NCI-H2081 treated with DMSO at 0.1 percent for 48 hours (cell line): ENCODE data around the gene TRIM14.
"Not testable (repeated sequence)": the region's sequence is repeated elsewhere in the genome, so short reads cannot be mapped to it uniquely, and the experiment has no call there.

Source experiments
- DNase-seq: peaks from one replicate; lab custom pipeline; 2025; lab: John Stamatoyannopoulos, UW

The TRIM14 gene

DNA sequence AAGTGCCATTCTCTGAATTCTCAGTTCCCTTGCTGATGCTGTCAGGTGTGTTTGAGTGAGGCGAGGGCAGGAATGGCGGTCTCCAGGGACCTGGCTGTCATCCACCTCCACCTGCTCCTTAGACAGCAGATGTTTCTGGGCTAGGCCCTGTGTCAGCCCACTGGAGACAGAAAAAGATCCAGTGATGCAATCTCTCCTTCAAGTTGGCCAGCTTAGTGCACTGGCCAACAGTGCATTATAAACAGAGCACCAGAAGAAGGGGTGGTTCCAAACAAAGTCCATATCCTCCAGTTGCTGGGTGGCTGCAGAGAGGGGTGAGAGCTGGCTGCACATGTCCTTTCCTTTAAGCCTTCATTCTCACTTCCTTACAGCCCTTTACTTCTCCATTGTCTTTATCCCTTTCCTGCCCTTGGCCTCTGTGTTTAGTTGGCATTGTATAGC is 35.9 kb downstream of the TRIM14 start:
- DNase-seq, result no peak

DNA sequence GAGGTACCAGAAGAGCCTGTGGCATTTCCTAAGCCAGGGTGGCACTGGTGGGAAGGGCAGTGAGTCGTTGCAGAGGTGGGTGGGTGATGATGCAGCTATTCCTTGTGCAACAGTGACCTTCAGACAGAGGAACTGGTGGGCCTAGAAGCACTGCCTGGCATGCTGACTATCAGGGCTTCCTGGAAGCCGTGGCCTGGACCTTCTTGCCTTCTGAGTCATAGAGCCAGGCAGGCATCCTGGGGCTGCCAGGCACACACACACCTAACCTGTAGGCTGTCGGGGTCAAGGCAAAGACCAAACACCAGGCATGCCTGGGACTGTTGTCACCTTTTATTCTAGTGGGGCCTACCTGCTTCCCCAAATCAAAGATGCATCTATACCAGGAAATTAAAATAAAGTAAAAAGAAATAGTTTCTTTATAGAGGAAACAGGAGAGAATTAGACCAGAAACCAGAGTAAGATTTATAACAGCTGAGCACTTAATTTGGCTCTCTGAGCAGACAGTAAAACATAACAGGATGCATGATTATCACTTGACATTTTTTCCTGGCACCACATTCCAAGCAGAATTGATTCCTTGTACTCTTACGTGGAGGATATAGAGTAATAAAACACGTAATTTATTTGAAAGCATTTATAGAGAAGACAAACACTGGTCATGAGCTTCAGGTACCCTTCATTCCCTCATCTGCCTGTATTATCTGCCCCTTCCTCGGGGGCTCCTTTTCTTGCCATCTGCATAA is 37.4 kb downstream of the TRIM14 start:
- DNase-seq, result no peak

DNA sequence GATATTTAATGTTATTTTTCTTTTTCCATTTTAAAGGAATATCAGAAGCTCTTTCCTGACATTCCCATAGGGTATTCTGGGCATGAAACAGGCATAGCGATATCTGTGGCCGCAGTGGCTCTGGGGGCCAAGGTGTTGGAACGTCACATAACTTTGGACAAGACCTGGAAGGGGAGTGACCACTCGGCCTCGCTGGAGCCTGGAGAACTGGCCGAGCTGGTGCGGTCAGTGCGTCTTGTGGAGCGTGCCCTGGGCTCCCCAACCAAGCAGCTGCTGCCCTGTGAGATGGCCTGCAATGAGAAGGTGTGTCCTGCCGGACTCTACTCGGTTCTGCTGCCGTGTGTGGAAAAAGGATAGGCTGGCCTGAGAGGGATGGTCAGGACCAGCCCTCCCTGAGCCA is 38.2 kb downstream of the TRIM14 start:
- no peak for DNase-seq

DNA sequence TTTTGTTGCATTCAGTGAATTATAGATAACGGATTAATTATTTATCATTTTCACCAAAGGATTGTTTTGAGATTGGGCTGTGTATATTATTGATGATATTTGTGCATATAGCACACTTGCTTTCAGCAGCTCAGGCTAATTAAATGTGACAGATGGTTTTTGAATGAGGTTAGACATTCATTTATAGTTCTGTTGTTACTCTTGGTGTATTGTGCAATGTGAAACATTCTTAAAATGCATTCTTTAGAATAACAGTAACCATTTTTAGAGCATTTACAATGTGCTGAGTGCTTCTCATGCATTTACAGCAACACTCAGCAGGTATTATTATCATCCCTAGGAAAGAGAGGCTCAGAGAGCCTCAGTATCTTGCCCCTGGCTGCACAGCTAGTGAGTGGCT is 38.7 kb downstream of the TRIM14 start:
- DNase-seq, result no peak

DNA sequence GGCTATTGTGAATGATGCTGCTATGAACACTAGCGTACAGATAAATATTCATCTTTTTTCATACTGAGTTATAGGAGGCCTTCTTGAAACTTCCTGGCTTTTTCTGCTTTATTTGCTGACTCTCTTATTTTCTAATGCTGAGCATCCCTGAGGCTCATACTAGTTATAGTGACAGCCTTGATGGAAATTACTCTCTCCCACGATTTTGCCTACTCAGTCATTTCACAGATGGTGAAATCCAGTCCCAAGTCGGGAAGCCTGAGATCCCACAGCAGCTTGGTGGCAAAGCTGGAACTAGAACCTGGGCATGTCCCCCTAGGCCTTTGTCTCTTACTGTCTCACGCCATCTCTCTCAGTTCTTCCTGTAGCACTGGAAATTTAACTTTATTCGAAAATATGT is 40.1 kb downstream of the TRIM14 start:
- no peak for DNase-seq

DNA sequence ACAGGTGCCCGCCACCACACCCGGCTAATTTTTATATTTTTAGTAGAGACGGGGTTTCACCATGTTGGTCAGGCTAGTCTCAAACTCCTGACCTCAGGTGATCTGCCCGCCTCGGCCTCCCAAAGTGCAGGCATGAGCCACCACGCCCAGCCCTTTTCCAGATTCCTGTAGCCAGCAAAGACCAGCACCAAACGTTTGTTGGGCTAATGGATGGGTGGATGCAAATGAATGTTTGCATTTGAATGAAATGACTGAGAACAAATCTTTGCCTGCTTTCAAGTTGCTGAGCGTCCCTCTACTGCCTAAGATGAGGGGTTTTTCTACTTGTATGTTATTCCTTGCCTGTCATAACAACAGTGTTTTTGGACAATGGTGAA is 42.5 kb downstream of the TRIM14 start:
- DNase-seq, result not testable (repeated sequence)

DNA sequence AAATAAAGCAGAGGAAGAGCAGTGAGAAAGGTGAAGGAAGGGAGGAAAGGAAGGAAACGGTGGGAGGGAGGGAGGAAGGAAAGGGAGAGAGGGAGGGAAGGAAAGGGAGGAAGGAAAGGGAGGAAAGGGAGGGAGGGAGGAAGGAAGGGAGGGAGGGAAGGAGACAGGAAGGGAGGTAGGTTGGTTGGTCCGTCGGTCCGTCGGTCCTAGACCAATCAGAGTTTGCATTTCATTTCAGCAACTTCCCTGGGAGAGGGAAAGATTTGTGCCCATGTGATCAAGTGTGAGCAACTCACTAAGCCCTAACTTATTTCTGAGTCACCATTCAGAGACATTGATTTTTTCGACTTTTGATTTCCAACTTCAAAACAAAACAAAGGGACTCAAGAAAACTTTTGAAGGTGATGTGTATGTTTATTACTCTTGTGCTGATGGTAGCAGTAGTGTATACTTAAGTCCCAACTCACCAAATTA is 43.7 kb downstream of the TRIM14 start:
- no peak for DNase-seq

DNA sequence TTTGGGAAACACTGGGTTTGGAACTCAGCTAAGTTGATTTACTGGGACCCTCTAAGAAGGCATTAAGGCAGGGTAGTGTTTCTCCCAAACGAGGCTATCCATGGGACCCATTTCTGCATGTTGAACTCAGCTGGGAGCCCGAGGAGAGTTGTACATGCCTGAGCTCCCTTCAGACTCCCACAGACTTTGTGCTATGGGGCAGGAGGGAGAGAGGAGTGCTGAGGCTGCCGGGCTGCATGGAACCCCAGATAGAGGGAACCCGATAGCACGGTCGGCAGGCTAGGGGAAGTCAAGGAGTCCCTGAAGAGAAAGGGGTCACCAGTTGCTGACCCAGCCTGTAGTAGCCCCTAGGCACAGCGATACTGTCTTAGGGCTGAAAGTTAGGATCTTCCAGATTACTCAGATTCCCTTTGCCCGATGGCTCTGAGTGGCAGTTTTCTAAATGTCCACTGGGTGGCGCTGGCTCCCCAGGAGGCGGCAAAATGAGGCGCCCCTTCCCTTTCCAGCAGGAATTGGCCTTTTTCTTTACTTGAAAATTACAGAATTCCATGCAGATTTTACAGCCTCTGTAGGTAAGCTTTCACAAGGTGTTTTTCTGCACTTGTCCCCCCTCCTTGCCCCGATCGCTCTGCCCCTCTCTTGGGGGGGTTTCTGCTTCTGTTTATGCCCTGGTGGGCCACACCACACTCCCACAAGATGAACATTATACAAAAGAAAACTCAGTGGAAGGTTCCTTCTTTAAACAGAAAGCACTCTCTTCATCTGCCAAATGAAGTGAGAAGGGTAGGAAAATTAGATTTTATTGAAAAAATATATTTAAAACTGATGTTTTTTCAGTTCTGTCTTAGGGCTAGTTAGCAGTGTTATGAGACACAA is 44.7 kb downstream of the TRIM14 start:
- DNase-seq, result no peak

DNA sequence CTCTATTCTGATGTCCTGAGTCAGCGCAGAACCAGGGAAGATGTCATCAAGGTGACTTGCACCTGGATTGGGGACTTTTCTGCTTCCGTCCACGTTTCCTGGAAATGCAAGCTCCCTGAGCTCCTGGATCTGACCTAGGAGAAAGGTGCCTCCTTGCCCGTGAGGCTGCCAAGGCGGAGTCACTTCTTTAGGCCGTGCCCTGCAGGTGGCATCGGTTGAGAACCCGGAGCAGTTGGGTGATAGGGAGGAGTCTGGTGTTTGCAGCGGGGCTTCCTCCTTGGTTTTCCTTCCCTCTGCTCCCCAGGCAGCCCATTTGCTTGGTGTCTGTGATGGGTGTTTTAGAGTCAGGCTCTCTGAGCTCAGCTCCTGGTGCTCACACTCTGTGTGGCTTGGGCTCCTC is 47.3 kb downstream of the TRIM14 start:
- DNase-seq, result no peak

DNA sequence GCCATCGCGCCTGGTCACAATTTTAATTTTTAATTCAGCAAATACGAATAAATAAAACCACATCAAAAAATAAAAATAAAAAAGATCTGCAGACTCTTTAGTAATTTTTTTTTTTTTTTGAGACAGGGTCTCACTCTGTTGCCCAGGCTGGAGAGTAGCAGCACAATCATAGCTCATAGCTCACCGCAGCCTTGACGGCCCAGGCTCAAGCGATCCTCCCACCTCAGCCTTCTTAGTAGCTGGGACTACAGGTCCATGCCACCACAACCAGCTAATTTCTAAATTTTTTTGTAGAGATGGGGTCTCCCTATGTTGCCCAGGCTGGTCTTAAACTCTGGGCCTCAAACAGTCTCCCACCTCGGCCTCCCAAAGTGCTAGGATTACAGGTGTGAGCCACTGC is 48.3 kb downstream of the TRIM14 start:
- no peak for DNase-seq

DNA sequence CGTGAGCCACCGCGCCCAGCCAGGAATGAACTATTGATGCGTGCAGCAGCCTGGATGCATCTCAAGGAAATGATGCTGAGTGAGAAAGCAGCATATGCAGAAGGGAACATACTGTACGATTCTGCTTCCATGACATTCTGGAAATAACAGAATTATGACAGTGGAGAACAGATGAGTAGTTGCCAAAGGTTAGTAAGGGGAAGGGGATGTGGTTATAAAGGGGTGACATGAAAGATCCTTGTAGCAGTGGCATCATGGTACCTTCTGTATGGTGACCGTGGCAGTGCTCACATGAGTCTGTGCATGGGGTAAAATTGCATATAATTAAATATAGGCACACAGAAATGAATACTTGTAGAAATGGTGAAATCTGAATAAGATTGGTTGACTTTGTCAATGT is 49.5 kb downstream of the TRIM14 start:
- DNase-seq, result no peak

DNA sequence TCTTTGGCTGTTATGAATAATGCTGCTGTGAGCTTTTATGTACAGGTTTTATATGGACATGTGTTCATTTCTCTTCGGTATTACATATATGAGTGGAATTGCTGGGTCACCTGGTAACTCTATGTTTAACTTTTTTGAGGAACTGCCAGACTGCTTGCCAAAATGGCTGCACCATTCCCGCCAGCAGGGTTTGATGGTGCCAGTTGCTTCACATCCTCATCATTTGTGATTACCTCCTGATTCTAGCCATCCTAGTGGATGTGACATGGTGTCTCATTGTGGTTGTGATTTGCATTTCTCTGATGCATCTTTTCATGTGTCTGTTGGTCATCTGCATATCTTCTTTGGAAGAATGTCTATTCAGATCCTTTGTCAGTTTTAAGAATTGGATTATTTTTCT is 51.8 kb downstream of the TRIM14 start:
- no peak for DNase-seq

DNA sequence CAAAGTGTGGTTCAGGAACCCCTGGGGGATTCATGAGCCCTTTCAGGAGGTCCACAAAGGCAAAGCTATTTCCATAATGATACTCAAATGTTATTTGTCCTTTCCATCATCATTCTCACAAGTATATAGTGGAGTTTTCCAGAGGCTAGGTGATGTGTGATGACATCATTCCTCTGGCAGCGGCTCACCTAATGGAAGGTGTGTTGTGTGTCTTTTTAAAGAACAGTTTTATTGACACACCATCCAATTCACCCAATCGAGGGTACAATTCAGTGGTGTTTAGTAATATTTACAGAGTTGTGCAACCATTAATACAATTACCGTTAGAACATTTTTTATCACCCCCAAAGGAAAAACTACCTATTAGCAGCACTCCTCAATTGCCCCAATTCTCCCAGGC is 52.8 kb downstream of the TRIM14 start:
- DNase-seq, result no peak

DNA sequence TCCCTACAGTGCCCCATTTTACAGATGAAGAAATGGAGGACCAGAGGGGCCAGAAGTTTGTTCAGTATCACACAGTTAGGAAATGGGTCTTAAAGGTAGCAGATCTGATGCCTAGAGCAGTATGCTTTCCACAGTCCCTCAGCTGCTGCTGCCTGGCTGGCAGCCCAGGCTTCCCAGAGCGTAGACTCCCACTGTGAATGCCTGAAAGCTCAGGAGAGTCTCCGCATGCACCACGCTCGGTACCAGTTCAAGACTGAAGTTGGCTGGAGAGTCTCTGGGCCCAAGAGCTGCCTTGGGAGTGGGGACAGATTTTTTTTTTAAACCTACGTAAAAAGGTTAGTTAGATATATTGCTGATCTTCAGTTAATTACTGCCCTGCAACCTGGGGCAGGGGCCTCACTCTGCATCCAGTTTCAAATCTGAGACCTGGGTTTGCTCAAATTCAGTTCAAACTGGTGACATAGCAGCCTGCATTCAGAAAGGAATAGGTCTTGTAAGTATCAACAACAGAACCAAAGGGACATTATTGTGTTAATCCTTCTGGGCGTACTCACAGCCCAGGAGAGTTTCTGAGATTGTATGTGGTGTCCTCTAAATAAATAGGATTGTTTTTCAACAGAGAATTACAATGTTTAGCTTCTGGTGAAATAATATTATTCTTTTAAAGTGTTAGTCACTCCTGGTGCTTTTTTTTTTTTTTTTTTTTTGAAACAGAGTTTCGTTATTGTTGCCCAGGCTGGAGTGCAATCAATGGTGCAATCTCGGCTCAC is 54.2 kb downstream of the TRIM14 start:
- no peak for DNase-seq

DNA sequence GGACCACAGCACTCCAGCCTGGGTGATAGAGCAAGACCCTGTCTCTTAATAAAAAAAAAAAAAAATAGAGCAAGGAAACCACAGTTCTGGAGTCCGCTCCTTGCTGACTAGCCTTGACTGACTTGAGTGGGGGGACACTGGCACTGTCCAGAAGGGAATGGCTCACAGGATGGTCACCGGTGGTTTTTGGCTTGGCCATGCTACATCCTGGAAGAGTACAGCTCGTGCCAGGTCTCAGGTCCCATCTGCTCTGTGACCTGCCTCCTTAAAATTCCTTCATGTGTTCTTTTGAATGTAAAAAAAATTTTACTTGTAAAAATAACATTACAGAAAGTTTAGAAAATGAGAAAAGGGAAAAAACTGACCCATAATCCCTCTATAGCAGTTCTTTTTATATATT is 56.9 kb downstream of the TRIM14 start:
- no peak for DNase-seq

DNA sequence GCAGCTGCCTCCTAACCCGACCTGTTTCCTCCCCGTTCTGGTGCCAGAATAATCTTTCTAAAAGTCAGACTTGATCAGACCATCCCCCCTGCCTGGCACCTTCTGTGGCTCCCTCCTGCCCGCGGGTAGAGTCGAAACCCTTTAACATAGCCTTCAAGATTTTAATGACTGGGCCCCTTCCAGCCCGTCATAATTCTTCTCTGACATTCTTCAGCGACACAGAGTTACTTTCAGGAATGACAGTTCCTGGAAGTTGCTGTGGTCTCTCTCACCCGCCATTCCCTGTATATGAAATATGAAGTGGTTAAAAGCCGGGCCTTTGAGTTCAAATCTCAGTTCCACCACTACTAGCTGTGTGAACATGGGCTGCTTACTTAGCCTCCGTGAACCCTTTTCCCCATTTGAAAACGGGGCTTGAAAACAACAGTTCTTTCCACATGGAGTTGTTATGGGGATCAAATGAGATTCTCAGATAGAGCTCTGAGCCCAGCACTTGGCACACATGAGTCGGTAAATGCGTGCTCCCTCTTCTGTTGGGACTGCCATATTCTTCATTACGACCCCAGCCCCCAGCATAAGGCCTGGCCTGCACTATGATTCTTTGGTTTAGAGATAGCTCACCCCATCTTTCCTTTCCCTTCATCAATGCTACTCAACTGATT is 61.8 kb downstream of the TRIM14 start:
- no peak for DNase-seq

DNA sequence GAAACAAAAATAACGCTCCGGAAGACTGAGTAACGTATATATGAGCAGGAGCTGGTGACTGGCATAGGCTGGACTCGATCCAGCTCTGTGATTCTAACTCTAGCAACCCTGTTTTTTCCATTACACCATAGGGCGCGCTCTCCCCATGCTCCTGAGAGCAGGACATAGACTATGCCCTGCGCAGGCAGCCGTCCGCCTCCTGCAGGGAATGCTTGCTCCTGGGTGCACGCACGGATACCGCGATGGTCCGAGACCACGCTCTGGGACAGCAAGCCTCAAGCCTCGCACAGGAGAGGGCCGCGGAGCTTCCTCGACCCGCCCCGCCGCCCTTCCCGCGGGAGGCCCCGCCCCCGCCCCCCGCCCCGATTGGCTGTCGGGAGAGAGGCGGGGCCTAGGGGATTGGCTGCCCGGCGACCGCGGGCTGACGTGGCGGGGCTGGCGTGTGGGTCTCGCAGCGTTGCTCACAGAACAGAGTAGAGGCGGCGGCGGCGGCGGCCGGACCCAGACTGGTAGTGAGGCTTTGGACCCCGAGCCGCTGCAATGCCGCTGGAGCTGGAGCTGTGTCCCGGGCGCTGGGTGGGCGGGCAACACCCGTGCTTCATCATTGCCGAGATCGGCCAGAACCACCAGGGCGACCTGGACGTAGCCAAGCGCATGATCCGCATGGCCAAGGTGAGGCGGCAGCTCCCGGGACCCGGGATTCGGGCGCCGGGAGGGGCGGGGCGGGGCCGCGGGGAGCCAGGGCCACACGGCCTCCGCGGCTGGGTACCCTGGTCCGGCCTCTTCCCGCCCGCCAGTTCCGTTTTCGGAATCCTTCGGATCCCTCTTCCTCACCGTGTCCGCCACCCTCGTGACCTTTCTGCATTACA is 62.5 kb downstream of the TRIM14 start, which contains the start of gene NANS:
Gene NANS (plus strand): TSS at position 464 of the 869 bp plus-strand sequence. CDS start 77 bp downstream, at position 541.
- peak; percentile 78 for DNase-seq

DNA sequence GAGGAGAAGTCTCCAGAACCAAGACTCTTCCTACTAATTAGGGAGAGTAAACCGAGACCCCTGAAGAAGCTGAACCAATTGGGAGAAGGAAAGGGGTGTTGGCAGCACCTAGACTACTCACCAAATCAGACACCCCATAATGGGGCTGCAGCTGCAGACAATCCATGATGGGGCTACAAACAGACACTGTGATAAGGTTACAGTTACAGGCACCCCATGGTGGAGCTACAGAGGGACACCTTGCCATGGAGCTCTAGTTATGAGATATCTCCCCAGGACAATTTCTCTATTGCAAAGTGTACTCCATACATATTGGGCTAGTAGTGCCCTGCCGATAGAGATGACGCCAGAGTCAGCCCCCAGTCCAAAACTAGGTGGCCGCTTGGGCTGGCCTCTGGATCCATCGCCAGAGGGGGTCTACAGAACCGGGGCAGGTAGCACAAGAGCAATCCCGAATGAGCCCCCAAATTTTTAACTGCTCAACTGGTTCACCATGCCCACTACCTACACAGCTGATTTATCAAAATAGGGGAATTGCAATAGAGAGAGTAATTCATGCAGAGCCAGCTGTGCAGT is 64.6 kb downstream of the TRIM14 start:
- DNase-seq, result no peak

DNA sequence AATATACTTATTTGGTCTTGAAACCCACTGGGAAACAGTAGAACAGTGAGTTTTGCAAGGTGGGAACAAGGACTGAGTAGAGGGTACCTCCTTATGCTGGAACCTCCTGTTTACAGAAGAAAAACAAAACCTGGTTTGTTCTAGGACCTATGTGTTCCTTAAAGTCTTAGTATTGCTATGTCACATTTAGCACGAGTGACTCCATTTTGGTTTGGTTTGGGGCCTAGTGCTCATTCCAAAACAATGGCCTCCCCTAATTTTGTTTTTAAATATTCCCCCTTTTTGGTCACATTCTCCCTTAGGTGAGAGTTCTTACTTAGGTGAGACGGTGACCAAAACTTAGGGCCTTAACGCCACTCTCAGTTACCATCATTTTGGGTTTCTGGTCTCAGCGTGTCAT is 68.7 kb downstream of the TRIM14 start:
- DNase-seq, result no peak

DNA sequence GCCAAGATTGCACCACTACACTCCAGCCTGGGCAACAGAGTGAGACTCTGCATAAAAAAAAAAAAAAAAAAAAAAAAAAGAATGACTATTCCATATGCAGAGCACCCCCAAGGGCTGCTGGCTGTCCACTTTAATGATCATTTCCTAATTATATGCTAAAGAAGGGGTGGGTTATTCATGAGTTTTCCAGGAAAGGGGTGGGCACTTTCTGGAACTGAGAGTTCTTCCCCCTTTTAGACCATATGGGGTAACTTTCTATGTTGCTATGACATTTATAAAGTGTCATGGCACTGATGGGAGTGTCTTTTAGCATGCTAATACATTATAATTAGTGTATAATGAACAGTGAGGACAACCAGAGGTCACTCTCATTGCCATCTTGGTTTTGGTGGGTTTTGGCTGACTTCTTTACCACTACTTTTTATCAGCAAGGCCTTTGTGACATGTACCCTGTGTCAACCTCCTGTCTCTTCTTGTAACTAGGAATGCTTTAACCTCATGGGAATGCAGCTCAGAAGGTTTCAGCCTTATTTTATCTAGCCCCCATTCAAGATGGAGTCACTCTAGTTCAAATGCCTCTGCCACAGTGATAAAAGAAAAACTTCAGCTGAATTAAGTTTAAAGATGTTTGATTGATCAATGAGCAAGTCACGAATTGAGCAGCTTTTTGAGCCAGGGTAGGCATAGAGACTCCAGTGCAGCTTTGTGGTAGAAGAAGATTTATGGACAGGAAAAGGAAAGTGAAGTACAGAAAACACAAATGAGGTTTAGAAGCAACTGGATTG is 69.5 kb downstream of the TRIM14 start:
- DNase-seq, result no peak
